Astrocyte (in vitro differentiated cells and primary cell): Measurements from ENCODE around the gene ACOT7. TPM values are rescaled to one million over a fixed set of nuclear protein-coding genes. Genes with fewer than 3 reads are reported as not detected.

ENCODE experiments used
- DNase-seq: peaks from one replicate; pipeline ENCODE4 v3.0.0-alpha.2; 2010; ENCODE audit warnings: low read depth
- FAIRE-seq: peaks from 2 replicates; lab custom pipeline; 2011; peaks lifted over from hg19 to GRCh38; lab: Jason Lieb, UNC
- H2AFZ ChIP-seq: 2 replicates; pipeline ENCODE4 v1.6.0; 2012; ENCODE audit warnings: low read depth, low read length, inconsistent platforms
- H3K27ac ChIP-seq: 2 replicates; pipeline ENCODE4 v1.5.1; 2011; ENCODE audit warnings: low read depth, low read length, inconsistent platforms
- H3K27me3 ChIP-seq: 2 replicates; pipeline ENCODE4 v1.6.0; 2011; ENCODE audit warnings: low read length, inconsistent platforms; ENCODE audit not compliant: insufficient read depth
- H3K36me3 ChIP-seq: 2 replicates; pipeline ENCODE4 v1.5.1; 2011; ENCODE audit warnings: low read length, inconsistent platforms; ENCODE audit not compliant: insufficient read depth
- H3K4me1 ChIP-seq: 2 replicates; pipeline ENCODE4 v1.5.1; 2011; ENCODE audit warnings: low read length, inconsistent platforms; ENCODE audit not compliant: insufficient read depth
- H3K4me2 ChIP-seq: 2 replicates; pipeline ENCODE4 v1.6.0; 2012; ENCODE audit warnings: low read length, inconsistent platforms
- H3K4me3 ChIP-seq: 2 replicates; pipeline ENCODE4 v1.5.1; 2011; ENCODE audit warnings: low read depth, mild to moderate bottlenecking, low read length, inconsistent platforms; ENCODE audit not compliant: insufficient read depth
- H3K79me2 ChIP-seq: 2 replicates; pipeline ENCODE4 v1.6.0; 2012; ENCODE audit warnings: mild to moderate bottlenecking, low read length, inconsistent platforms; ENCODE audit not compliant: insufficient read depth
- H3K9ac ChIP-seq: 2 replicates; pipeline ENCODE4 v1.6.0; 2012; ENCODE audit warnings: mild to moderate bottlenecking, low read length, inconsistent platforms
- H3K9me3 ChIP-seq: 2 replicates; pipeline ENCODE4 v1.5.1; 2012; ENCODE audit warnings: low read depth, mild to moderate bottlenecking, low read length, inconsistent platforms; ENCODE audit not compliant: insufficient read depth
- H4K20me1 ChIP-seq: 2 replicates; pipeline ENCODE4 v1.6.0; 2012; ENCODE audit warnings: low read length, inconsistent platforms; ENCODE audit not compliant: insufficient read depth
- H3K27ac Mint-ChIP-seq: one replicate; pipeline ENCODE4 v1.8.0; 2021; ENCODE audit warnings: mild to moderate bottlenecking, mixed read lengths; ENCODE audit not compliant: unreplicated experiment
- H3K27me3 Mint-ChIP-seq: one replicate; pipeline ENCODE4 v1.8.0; 2021; ENCODE audit warnings: low read depth, mixed read lengths; ENCODE audit not compliant: unreplicated experiment
- H3K36me3 Mint-ChIP-seq: one replicate; pipeline ENCODE4 v1.8.0; 2021; ENCODE audit warnings: low read depth, mixed read lengths; ENCODE audit not compliant: unreplicated experiment
- H3K4me1 Mint-ChIP-seq: one replicate; pipeline ENCODE4 v1.8.0; 2021; ENCODE audit warnings: low read depth, mixed read lengths; ENCODE audit not compliant: unreplicated experiment
- H3K4me3 Mint-ChIP-seq: one replicate; pipeline ENCODE4 v1.8.0; 2021; ENCODE audit warnings: mild to moderate bottlenecking, moderate library complexity, mixed read lengths; ENCODE audit not compliant: unreplicated experiment
- H3K9me3 Mint-ChIP-seq: one replicate; pipeline ENCODE4 v1.8.0; 2021; ENCODE audit warnings: mild to moderate bottlenecking, mixed read lengths; ENCODE audit not compliant: unreplicated experiment
- CTCF ChIP-seq: IDR thresholded peaks from 2 replicates; pipeline ENCODE4 v1.5.1; 2011; ENCODE audit warnings: low read depth, mild to moderate bottlenecking, inconsistent platforms, low read length, moderate library complexity; ENCODE audit not compliant: insufficient read depth
- EZH2 ChIP-seq: IDR thresholded peaks from 2 replicates; pipeline ENCODE4 v1.6.1; 2012; ENCODE audit warnings: mild to moderate bottlenecking, low read length, inconsistent platforms; ENCODE audit not compliant: insufficient read depth
- total RNA-seq: library from RNA; stranded (reverse); gene quantifications from 2 replicates; pipeline ENCODE4 v1.2.1, GENCODE V29; 2021

ACOT7 gene
- total RNA-seq, 1 donor from 2014 or later = 91.1 TPM

- Histone ChIP-seq H3K9ac (no peak overlapping the region), H3K36me3 (no peaks in the 10 kb centered on the region), H3K9me3 (no peaks in the 10 kb centered on the region), H3K27me3 (peaks cover 36% of the 10 kb centered on the region), H3K79me2 (no peaks in the 10 kb centered on the region), H3K4me3 (no peak overlapping the region), H4K20me1 (peaks cover 18% of the 10 kb centered on the region), H3K27ac (no peak overlapping the region), H3K4me2 (no peak overlapping the region), H2AFZ (no peak overlapping the region), H3K4me1 (peaks cover 4% of the 10 kb centered on the region)
- Mint-ChIP-seq H3K27me3 (peaks cover 55% of the 10 kb centered on the region), H3K36me3 (no peaks in the 10 kb centered on the region), H3K27ac (no peak overlapping the region), H3K4me1 (no peaks in the 10 kb centered on the region), H3K4me3 (no peak overlapping the region), H3K9me3 (no peaks in the 10 kb centered on the region)
- TF ChIP-seq CTCF (no peak), EZH2 (peak; percentile 91)
- DNase-seq (no peak), FAIRE-seq (no peak)
Measured at GRCh38 chr1:6243053-6243834, 150.3 kb downstream of the ACOT7 start.

- Mint-ChIP-seq H3K4me1 (no peaks in the 10 kb centered on the region), H3K27me3 (peaks cover 47% of the 10 kb centered on the region), H3K9me3 (no peaks in the 10 kb centered on the region), H3K4me3 (no peak overlapping the region), H3K27ac (no peak overlapping the region), H3K36me3 (no peaks in the 10 kb centered on the region)
- Histone ChIP-seq H3K4me2 (peak overlapping the region; percentile 52), H3K36me3 (no peaks in the 10 kb centered on the region), H3K27ac (no peak overlapping the region), H3K9ac (no peak overlapping the region), H3K9me3 (no peaks in the 10 kb centered on the region), H3K4me3 (no peak overlapping the region), H3K79me2 (no peaks in the 10 kb centered on the region), H3K27me3 (peaks cover 36% of the 10 kb centered on the region), H4K20me1 (peaks cover 11% of the 10 kb centered on the region), H2AFZ (no peak overlapping the region), H3K4me1 (peaks cover 4% of the 10 kb centered on the region)
- no peak for DNase-seq
- no peak for FAIRE-seq
- TF ChIP-seq CTCF (no peak), EZH2 (peak; percentile 99)
Measured at GRCh38 chr1:6241887-6242740, 151.5 kb downstream of the ACOT7 start.
